Lower lobe of right lung (tissue), 2 donors: Measurements from ENCODE around the gene CNTN4. TPM values are rescaled to one million over a fixed set of nuclear protein-coding genes. Genes with fewer than 3 reads are reported as not detected.

ENCODE experiments used
- ATAC-seq, 2 donors: fragments of 200-7000 bp; cut with Tn5 transposase; one replicate each; pipeline ENCODE4 v1.9.1; 2020 to 2022; ENCODE audit warnings: mild to moderate bottlenecking in 2 of 2, moderate library complexity in 2 of 2
- DNase-seq: peaks from one replicate; pipeline ENCODE4 v3.0.0-alpha.2; 2020
- H3K27ac ChIP-seq: fragments of 200-600 bp; one replicate; pipeline ENCODE4 v1.8.0; 2022
- H3K27me3 ChIP-seq: fragments of 200-600 bp; one replicate; pipeline ENCODE4 v1.8.0; 2022; ENCODE audit warnings: low read depth
- H3K36me3 ChIP-seq: fragments of 200-600 bp; one replicate; pipeline ENCODE4 v1.8.0; 2022; ENCODE audit warnings: mild to moderate bottlenecking
- H3K4me1 ChIP-seq: fragments of 200-600 bp; one replicate; pipeline ENCODE4 v1.8.0; 2022
- H3K4me3 ChIP-seq: fragments of 200-600 bp; one replicate; pipeline ENCODE4 v1.8.0; 2022; ENCODE audit warnings: mild to moderate bottlenecking
- H3K9me3 ChIP-seq: fragments of 200-600 bp; one replicate; pipeline ENCODE4 v1.8.0; 2022
- intact Hi-C: fragments of 100-400 bp; cut with DNase I; formaldehyde crosslinking; loops from one replicate; pipeline ENCODE4 v1.11.0; 2022
- total RNA-seq: library from RNA; stranded (reverse); fragmentation: NEBNext Ultra II Directional; extraction: Animal tissue kit (Norgen Biotek cat#: 25700); gene quantifications from one replicate; pipeline ENCODE4 v1.2.1, GENCODE V29; 2021
- TF ChIP-seq, protein P1 (sequence below): fragments of 200-600 bp; IDR thresholded peaks from one replicate; pipeline ENCODE4 v1.8.0; 2022; ENCODE audit warnings: antibody characterized with exemption, mild to moderate bottlenecking
- donor health status: DM: no; HTN: yes; CAD: no; lungs with severe emphysema.

Gene CNTN4
- total RNA-seq, 1 donor from 2014 or later, result 10.4 TPM

- Histone ChIP-seq H3K4me1 (no peaks in the 10 kb centered on the region), H3K36me3 (no peaks in the 10 kb centered on the region), H3K27me3 (no peaks in the 10 kb centered on the region), H3K9me3 (no peaks in the 10 kb centered on the region), H3K27ac (no peak overlapping the region), H3K4me3 (no peak overlapping the region)
- no peak for ATAC-seq
- DNase-seq, result no peak
- intact Hi-C loops, result no loop called here
- TF ChIP-seq, protein P1, sequence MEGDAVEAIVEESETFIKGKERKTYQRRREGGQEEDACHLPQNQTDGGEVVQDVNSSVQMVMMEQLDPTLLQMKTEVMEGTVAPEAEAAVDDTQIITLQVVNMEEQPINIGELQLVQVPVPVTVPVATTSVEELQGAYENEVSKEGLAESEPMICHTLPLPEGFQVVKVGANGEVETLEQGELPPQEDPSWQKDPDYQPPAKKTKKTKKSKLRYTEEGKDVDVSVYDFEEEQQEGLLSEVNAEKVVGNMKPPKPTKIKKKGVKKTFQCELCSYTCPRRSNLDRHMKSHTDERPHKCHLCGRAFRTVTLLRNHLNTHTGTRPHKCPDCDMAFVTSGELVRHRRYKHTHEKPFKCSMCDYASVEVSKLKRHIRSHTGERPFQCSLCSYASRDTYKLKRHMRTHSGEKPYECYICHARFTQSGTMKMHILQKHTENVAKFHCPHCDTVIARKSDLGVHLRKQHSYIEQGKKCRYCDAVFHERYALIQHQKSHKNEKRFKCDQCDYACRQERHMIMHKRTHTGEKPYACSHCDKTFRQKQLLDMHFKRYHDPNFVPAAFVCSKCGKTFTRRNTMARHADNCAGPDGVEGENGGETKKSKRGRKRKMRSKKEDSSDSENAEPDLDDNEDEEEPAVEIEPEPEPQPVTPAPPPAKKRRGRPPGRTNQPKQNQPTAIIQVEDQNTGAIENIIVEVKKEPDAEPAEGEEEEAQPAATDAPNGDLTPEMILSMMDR, result no peak
Measured at GRCh38 chr3:2944628-2945027, 846.0 kb downstream of the CNTN4 start.

GRCh38 chr3:2945121-2945520, 846.5 kb downstream of the CNTN4 start:
- Histone ChIP-seq H3K4me3 (no peak overlapping the region), H3K36me3 (no peaks in the 10 kb centered on the region), H3K4me1 (no peaks in the 10 kb centered on the region), H3K27ac (no peak overlapping the region), H3K27me3 (no peaks in the 10 kb centered on the region), H3K9me3 (no peaks in the 10 kb centered on the region)
- intact Hi-C loops, result no loop called here
- ATAC-seq (no peak), DNase-seq (no peak)
- TF ChIP-seq, protein P1, result no peak

DNA sequence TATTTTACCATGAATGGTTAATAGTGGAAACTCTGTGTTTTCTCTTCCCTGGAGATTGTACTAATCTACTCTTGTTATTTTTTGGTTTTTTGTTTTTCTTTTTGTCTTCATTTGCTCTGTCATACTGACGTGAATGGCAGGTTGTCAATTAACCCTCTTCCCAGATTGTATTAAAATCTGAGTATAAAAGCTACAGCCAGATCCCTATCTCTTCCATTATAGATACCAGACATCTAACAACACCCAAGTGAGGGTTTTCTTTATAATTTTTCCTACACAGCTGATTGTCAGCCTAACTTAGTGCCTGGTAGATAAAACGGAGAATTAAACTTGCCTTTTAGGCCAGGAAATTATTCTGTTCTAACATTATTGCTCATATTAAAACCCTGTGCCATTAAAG, 848.9 kb downstream of the CNTN4 start:
- H3K4me3 ChIP-seq, result no peak overlapping the region
- no peaks in the 10 kb centered on the region for H3K36me3 ChIP-seq
- intact Hi-C loops, result no loop called here
- DNase-seq, result no peak
- H3K27me3 ChIP-seq, result no peaks in the 10 kb centered on the region
- no peak overlapping the region for H3K27ac ChIP-seq
- ATAC-seq, result no peak
- no peaks in the 10 kb centered on the region for H3K9me3 ChIP-seq
- no peaks in the 10 kb centered on the region for H3K4me1 ChIP-seq
- TF ChIP-seq, protein P1, result no peak

- Histone ChIP-seq H3K4me1 (no peaks in the 10 kb centered on the region), H3K27ac (no peak overlapping the region), H3K36me3 (no peaks in the 10 kb centered on the region), H3K9me3 (no peaks in the 10 kb centered on the region), H3K4me3 (no peak overlapping the region), H3K27me3 (no peaks in the 10 kb centered on the region)
- ATAC-seq, result no peak
- intact Hi-C loops, result no loop called here
- TF ChIP-seq, protein P1, result no peak
- DNase-seq, result no peak
Measured at GRCh38 chr3:2948882-2949281, 850.2 kb downstream of the CNTN4 start.

DNA sequence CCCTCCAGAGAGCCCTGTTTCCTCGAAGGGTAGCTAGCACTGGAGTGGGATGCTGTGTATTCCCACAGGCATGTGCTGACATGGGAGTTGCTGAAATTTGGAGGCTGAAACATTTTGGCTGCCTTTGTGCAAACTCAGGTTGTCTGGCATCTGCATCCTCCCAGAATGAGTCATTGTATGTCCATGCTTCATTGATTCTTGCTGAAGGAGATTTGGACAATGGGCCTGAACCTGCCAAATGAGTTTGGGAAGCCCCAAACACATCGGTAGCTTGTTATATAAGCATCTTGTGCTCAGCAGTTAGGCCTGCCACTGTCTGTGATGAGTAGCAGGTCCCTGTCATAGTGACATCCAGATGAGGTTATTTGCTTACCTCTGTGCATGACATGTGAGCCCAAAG, 851.5 kb downstream of the CNTN4 start:
- TF ChIP-seq, protein P1, result no peak
- DNase-seq, result no peak
- Histone ChIP-seq H3K27me3 (no peaks in the 10 kb centered on the region), H3K9me3 (no peaks in the 10 kb centered on the region), H3K36me3 (no peaks in the 10 kb centered on the region), H3K4me1 (no peaks in the 10 kb centered on the region), H3K4me3 (no peak overlapping the region), H3K27ac (no peak overlapping the region)
- no peak for ATAC-seq
- intact Hi-C loops, result no loop called here

- no peak overlapping the region for H3K4me3 ChIP-seq
- no peaks in the 10 kb centered on the region for H3K9me3 ChIP-seq
- no peak for DNase-seq
- no peaks in the 10 kb centered on the region for H3K36me3 ChIP-seq
- TF ChIP-seq, protein P1, result no peak
- no peak overlapping the region for H3K27ac ChIP-seq
- no peaks in the 10 kb centered on the region for H3K27me3 ChIP-seq
- peaks cover 7% of the 10 kb centered on the region for H3K4me1 ChIP-seq
- intact Hi-C loops, result no loop called here
- no peak for ATAC-seq
Measured at GRCh38 chr3:2957115-2957514, 858.4 kb downstream of the CNTN4 start.
